Measurements from ENCODE around the gene PPP3CA. TPM values are rescaled to one million over a fixed set of nuclear protein-coding genes. Genes with fewer than 3 reads are reported as not detected.

PPP3CA gene
- total and polyA plus RNA-seq, 9 donors, result 19.4 to 47.9 (median 37.9) TPM

DNA sequence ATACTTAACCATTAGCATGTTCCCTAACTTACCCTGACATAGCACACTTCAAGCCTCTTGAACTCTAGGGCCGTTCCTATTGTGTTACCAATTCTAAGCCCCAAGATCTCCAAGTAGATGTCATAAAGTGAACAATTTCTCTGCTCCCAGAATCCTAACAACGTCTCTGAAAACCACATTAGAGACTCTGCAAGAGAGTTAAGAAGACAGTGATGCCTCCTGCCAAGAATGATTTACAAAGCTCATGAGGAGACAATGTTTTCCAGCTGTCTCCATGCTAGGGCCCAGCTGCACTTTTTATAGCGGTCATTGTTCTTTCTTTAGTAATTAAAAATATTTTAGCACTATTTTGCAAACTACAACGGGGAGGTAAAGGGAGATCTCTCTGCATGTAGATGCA lies 358.4 kb downstream of the PPP3CA start:
- DNase-seq, result no peak
- H3K4me1 ChIP-seq (ENCODE audit: insufficient read depth), result no peaks in the 10 kb centered on the region
- H3K4me3 ChIP-seq, result no peak overlapping the region
- no peaks in the 10 kb centered on the region for H3K27me3 ChIP-seq
- no peaks in the 10 kb centered on the region for H3K9me3 ChIP-seq
- TF ChIP-seq POLR2A (IDR thresholded peaks at IDR 0.05) (no peak), EP300 (IDR thresholded peaks at IDR 0.05) (no peak)
- TF ChIP-seq, protein P1, sequence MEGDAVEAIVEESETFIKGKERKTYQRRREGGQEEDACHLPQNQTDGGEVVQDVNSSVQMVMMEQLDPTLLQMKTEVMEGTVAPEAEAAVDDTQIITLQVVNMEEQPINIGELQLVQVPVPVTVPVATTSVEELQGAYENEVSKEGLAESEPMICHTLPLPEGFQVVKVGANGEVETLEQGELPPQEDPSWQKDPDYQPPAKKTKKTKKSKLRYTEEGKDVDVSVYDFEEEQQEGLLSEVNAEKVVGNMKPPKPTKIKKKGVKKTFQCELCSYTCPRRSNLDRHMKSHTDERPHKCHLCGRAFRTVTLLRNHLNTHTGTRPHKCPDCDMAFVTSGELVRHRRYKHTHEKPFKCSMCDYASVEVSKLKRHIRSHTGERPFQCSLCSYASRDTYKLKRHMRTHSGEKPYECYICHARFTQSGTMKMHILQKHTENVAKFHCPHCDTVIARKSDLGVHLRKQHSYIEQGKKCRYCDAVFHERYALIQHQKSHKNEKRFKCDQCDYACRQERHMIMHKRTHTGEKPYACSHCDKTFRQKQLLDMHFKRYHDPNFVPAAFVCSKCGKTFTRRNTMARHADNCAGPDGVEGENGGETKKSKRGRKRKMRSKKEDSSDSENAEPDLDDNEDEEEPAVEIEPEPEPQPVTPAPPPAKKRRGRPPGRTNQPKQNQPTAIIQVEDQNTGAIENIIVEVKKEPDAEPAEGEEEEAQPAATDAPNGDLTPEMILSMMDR (IDR thresholded peaks at IDR 0.05), result no peak
- 64 to 74% (median 65%) methylated on average over 4 of the region's 4 CpGs for WGBS, 3 donors
- intact Hi-C loops (cut with DNase I), result no loop called here
- no peak overlapping the region for H3K27ac ChIP-seq
- no peaks in the 10 kb centered on the region for H3K36me3 ChIP-seq

GRCh38 chr4:100986360-100986868 lies 360.9 kb downstream of the PPP3CA start:
- Histone ChIP-seq H3K9me3 (no peaks in the 10 kb centered on the region), H3K4me3 (no peak overlapping the region), H3K27ac (no peak overlapping the region), H3K27me3 (no peaks in the 10 kb centered on the region), H3K4me1 (ENCODE audit: insufficient read depth) (no peaks in the 10 kb centered on the region), H3K36me3 (no peaks in the 10 kb centered on the region)
- intact Hi-C loops (cut with DNase I), result no loop called here
- 87 to 92% (median 92%) methylated on average over 8 of the region's 8 CpGs for WGBS, 3 donors
- DNase-seq, result no peak
- TF ChIP-seq, protein P1 (IDR thresholded peaks at IDR 0.05), result no peak

DNA sequence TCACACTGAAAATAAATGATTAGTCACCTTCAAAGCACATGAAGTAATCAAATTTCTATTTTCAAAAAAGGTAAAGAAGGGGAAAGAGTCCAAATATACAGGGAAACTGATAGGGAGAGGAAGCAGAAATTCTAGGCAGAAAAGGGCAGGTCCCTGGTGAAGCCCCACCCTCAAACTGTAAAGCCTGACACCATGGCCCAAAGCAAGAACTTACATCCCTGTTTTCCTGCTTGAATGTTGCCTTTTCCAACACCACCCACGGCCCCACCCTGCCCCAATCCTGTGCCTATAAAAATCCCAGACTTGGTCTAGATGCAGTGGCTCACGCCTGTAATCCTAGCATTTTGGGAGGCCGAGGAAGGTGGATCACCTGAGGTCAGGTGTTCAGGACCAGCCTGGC lies 361.8 kb downstream of the PPP3CA start:
- Histone ChIP-seq H3K9me3 (no peaks in the 10 kb centered on the region), H3K4me1 (ENCODE audit: insufficient read depth) (no peaks in the 10 kb centered on the region), H3K27me3 (no peaks in the 10 kb centered on the region), H3K27ac (no peak overlapping the region), H3K4me3 (no peak overlapping the region), H3K36me3 (no peaks in the 10 kb centered on the region)
- DNase-seq, result no peak
- WGBS, 3 donors, result 91 to 96% (median 92%) methylated on average over 3 of the region's 3 CpGs
- TF ChIP-seq POLR2A (IDR thresholded peaks at IDR 0.05), result no peak
- no peak for TF ChIP-seq EP300 (IDR thresholded peaks at IDR 0.05)
- TF ChIP-seq, protein P1 (IDR thresholded peaks at IDR 0.05), result no peak
- intact Hi-C loops (cut with DNase I), result no loop called here

GRCh38 chr4:100984901-100985300 lies 362.4 kb downstream of the PPP3CA start:
- no peak for TF ChIP-seq POLR2A (IDR thresholded peaks at IDR 0.05)
- TF ChIP-seq EP300 (IDR thresholded peaks at IDR 0.05), result no peak
- TF ChIP-seq, protein P1 (IDR thresholded peaks at IDR 0.05), result no peak
- DNase-seq, result no peak
- no peaks in the 10 kb centered on the region for H3K36me3 ChIP-seq
- no peak overlapping the region for H3K27ac ChIP-seq
- H3K27me3 ChIP-seq, result no peaks in the 10 kb centered on the region
- H3K4me3 ChIP-seq, result no peak overlapping the region
- H3K4me1 ChIP-seq (ENCODE audit: insufficient read depth), result no peaks in the 10 kb centered on the region
- intact Hi-C loops (cut with DNase I), result no loop called here
- H3K9me3 ChIP-seq, result no peaks in the 10 kb centered on the region

GRCh38 chr4:100983426-100983825 lies 363.9 kb downstream of the PPP3CA start:
- no peak for DNase-seq
- H3K4me3 ChIP-seq, result no peak overlapping the region
- no peaks in the 10 kb centered on the region for H3K4me1 ChIP-seq (ENCODE audit: insufficient read depth)
- no peaks in the 10 kb centered on the region for H3K36me3 ChIP-seq
- no peaks in the 10 kb centered on the region for H3K9me3 ChIP-seq
- TF ChIP-seq, protein P1 (IDR thresholded peaks at IDR 0.05), result no peak
- no peak for TF ChIP-seq POLR2A (IDR thresholded peaks at IDR 0.05)
- no peak for TF ChIP-seq EP300 (IDR thresholded peaks at IDR 0.05)
- intact Hi-C loops (cut with DNase I), result no loop called here
- H3K27ac ChIP-seq, result no peak overlapping the region
- no peaks in the 10 kb centered on the region for H3K27me3 ChIP-seq
- WGBS, 3 donors, result 72 to 83% (median 80%) methylated on average over 1 of the region's 1 CpG
